ENCODE measurements around the gene TBC1D22A. TPM values are rescaled to one million over a fixed set of nuclear protein-coding genes. Genes with fewer than 3 reads are reported as not detected.
A peak's percentile ranks its signal among the peaks of the same experiment; 100 is the strongest.

Gene TBC1D22A
- total RNA-seq, 4 donors from 2014 or later: 42.6 to 70.4 (median 55.1) TPM

GRCh38 chr22:47153854-47154525 is 391.5 kb downstream of the TBC1D22A start:
- DNase-seq: no peak
- H3K36me3 ChIP-seq: peaks cover 0 to 3% (median 0%) of the 10 kb centered on the region in 3 donors
- TF ChIP-seq, protein P1, sequence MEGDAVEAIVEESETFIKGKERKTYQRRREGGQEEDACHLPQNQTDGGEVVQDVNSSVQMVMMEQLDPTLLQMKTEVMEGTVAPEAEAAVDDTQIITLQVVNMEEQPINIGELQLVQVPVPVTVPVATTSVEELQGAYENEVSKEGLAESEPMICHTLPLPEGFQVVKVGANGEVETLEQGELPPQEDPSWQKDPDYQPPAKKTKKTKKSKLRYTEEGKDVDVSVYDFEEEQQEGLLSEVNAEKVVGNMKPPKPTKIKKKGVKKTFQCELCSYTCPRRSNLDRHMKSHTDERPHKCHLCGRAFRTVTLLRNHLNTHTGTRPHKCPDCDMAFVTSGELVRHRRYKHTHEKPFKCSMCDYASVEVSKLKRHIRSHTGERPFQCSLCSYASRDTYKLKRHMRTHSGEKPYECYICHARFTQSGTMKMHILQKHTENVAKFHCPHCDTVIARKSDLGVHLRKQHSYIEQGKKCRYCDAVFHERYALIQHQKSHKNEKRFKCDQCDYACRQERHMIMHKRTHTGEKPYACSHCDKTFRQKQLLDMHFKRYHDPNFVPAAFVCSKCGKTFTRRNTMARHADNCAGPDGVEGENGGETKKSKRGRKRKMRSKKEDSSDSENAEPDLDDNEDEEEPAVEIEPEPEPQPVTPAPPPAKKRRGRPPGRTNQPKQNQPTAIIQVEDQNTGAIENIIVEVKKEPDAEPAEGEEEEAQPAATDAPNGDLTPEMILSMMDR (IDR thresholded peaks at IDR 0.05): no peak
- TF ChIP-seq POLR2A (IDR thresholded peaks at IDR 0.05): no peak
- H3K27ac ChIP-seq: no peak overlapping the region
- no peaks in the 10 kb centered on the region for H3K4me1 ChIP-seq
- no peak overlapping the region for H3K4me3 ChIP-seq
- no peaks in the 10 kb centered on the region for H3K27me3 ChIP-seq
- no peaks in the 10 kb centered on the region for H3K9me3 ChIP-seq

DNA sequence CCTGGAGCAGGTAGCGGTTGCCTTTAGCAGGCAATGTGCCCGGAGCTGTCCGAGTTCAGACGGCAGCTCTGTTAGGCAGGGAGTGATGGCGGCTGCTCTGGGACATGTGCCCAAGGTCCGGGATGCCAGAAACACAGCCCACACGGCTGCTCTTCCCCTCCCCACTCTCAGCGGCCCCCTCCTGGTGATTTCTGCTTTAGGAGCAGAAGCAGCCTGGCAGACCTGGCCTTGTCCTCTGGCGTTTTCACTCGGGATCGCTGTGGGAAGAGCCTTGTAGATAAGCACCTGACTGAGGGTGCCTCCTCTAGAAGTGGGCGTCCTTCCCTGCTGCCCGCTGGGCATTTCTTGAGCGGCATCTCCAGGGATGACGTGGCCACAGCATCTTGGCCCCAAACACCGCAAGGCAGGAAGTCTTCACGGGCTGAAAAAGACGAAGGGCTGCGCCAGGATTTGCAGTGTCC is 392.2 kb downstream of the TBC1D22A start:
- H3K36me3 ChIP-seq: peaks cover 0 to 3% (median 0%) of the 10 kb centered on the region in 3 donors
- no peaks in the 10 kb centered on the region for H3K9me3 ChIP-seq
- no peaks in the 10 kb centered on the region for H3K4me1 ChIP-seq
- H3K27me3 ChIP-seq: no peaks in the 10 kb centered on the region
- H3K27ac ChIP-seq: no peak overlapping the region
- TF ChIP-seq, protein P1 (IDR thresholded peaks at IDR 0.05): no peak
- no peak for TF ChIP-seq POLR2A (IDR thresholded peaks at IDR 0.05)
- peak in 1 of 3 donors; percentile 52 for DNase-seq
- H3K4me3 ChIP-seq: no peak overlapping the region

DNA sequence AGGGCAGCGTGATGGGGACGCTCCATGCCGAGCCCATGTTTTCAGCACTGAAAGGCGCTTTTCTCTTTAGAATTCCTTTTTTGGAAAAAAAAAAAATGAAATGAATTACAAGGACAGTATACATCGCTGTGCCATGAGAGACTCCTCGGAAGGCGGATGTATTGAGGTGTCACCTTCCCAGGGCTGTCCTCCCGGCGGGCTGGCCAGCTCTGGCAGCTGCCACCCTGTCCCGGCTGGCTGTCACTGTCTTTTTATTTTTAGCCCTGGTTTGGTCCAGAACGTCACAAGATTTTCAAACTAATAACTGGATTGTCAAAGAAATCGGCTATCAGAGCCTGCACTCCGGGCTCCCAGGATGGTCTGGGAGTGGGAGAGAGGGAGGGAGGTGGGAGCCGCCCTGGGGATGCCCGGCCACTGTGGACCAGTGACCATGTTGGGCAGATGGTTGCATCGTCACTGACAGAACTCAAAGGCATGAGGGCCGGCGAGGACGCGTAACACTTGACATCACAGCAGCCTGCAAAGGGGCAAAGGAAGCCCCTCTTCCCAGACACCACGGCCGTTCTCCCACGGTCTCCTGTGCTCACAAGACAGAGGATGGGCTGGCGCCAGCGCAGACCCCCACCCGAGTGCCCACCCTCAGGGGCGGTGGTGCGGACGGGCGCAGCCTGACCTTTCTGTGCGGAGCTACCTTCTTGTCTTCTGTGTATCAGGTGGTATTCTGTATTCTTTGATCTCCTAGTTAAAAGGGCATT is 392.9 kb downstream of the TBC1D22A start:
- H3K27me3 ChIP-seq: no peaks in the 10 kb centered on the region
- DNase-seq: no peak
- H3K9me3 ChIP-seq: no peaks in the 10 kb centered on the region
- no peaks in the 10 kb centered on the region for H3K4me1 ChIP-seq
- no peak for TF ChIP-seq POLR2A (IDR thresholded peaks at IDR 0.05)
- TF ChIP-seq, protein P1 (IDR thresholded peaks at IDR 0.05): no peak
- no peak overlapping the region for H3K27ac ChIP-seq
- peaks cover 0 to 3% (median 0%) of the 10 kb centered on the region in 3 donors for H3K36me3 ChIP-seq
- H3K4me3 ChIP-seq: no peak overlapping the region

DNA sequence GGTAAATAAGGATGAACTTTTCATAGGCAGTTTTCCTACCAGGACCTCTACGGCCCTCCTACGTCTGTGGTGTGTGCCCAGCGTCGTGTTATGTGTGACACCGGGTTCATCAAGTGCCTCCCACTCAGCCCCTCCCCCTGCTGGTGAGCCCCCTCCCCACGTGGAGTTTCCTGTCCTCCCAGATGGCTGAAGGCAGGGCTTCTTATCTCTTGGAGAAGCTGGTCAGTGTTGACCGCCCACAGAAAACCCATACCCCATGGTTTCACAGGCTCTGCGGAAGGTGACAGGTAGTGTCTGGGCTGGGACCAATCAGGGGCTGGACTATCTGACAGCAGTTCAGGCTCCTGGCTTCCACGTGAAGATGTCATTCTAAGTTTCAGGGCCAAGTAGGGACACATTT is 393.5 kb downstream of the TBC1D22A start:
- no peak overlapping the region for H3K27ac ChIP-seq

GRCh38 chr22:47156352-47157092 is 394.1 kb downstream of the TBC1D22A start:
- no peaks in the 10 kb centered on the region for H3K4me1 ChIP-seq
- H3K36me3 ChIP-seq: peaks cover 0 to 3% (median 0%) of the 10 kb centered on the region in 3 donors
- H3K27me3 ChIP-seq: no peaks in the 10 kb centered on the region
- H3K9me3 ChIP-seq: no peaks in the 10 kb centered on the region
- no peak overlapping the region for H3K27ac ChIP-seq
- no peak overlapping the region for H3K4me3 ChIP-seq
- TF ChIP-seq, protein P1 (IDR thresholded peaks at IDR 0.05): no peak
- no peak for TF ChIP-seq POLR2A (IDR thresholded peaks at IDR 0.05)
- DNase-seq: no peak

More for the DNA sequence above, 393.5 kb downstream of the TBC1D22A start:
- Histone ChIP-seq H3K4me3 (no peak overlapping the region), H3K9me3 (no peaks in the 10 kb centered on the region), H3K36me3 (peaks cover 0 to 3% (median 0%) of the 10 kb centered on the region in 3 donors), H3K27me3 (no peaks in the 10 kb centered on the region), H3K4me1 (no peaks in the 10 kb centered on the region)
- no peak for DNase-seq
- TF ChIP-seq, protein P1 (IDR thresholded peaks at IDR 0.05): no peak
- TF ChIP-seq POLR2A (IDR thresholded peaks at IDR 0.05): no peak

All from Peyer's patch (tissue), 4 donors.